Measurements from ENCODE around the gene TMEM86A. TPM values are rescaled to one million over a fixed set of nuclear protein-coding genes. Genes with fewer than 3 reads are reported as not detected.

TMEM86A gene
- total RNA-seq, 1 donor from 2014 or later = 7.9 TPM

- peak; percentile 50 for DNase-seq (ENCODE audit: low spot score, unreplicated experiment)
- Mint-ChIP-seq H3K4me3 (ENCODE audit: low read depth) (peak overlapping the region; percentile 84), H3K4me1 (ENCODE audit: low read depth) (peaks cover 7% of the 10 kb centered on the region), H3K27me3 (no peaks in the 10 kb centered on the region), H3K36me3 (ENCODE audit: insufficient read depth) (no peaks in the 10 kb centered on the region), H3K27ac (peak overlapping the region; percentile 93), H3K9me3 (ENCODE audit: low read depth) (no peaks in the 10 kb centered on the region)
- peak; percentile 77 for TF ChIP-seq CTCF (IDR thresholded peaks at IDR 0.05; ENCODE audit: unreplicated experiment)
Observed at GRCh38 chr11:18721561-18722292, 23.1 kb downstream of the TMEM86A start.

- no peak overlapping the region for H3K27ac Mint-ChIP-seq
- no peaks in the 10 kb centered on the region for H3K9me3 Mint-ChIP-seq (ENCODE audit: low read depth)
- peaks cover 7% of the 10 kb centered on the region for H3K4me1 Mint-ChIP-seq (ENCODE audit: low read depth)
- H3K36me3 Mint-ChIP-seq (ENCODE audit: insufficient read depth) = no peaks in the 10 kb centered on the region
- no peaks in the 10 kb centered on the region for H3K27me3 Mint-ChIP-seq
- no peak for DNase-seq (ENCODE audit: low spot score, unreplicated experiment)
- TF ChIP-seq CTCF (IDR thresholded peaks at IDR 0.05; ENCODE audit: unreplicated experiment) = no peak
- H3K4me3 Mint-ChIP-seq (ENCODE audit: low read depth) = peak overlapping the region; percentile 84
Observed at GRCh38 chr11:18722293-18722637, 23.7 kb downstream of the TMEM86A start.

GRCh38 chr11:18723991-18724390 lies 25.4 kb downstream of the TMEM86A start:
- Mint-ChIP-seq H3K9me3 (ENCODE audit: low read depth) (no peaks in the 10 kb centered on the region), H3K4me3 (ENCODE audit: low read depth) (no peak overlapping the region), H3K36me3 (ENCODE audit: insufficient read depth) (no peaks in the 10 kb centered on the region), H3K4me1 (ENCODE audit: low read depth) (peaks cover 7% of the 10 kb centered on the region), H3K27ac (no peak overlapping the region), H3K27me3 (no peaks in the 10 kb centered on the region)
- DNase-seq (ENCODE audit: low spot score, unreplicated experiment) = no peak
- no peak for TF ChIP-seq CTCF (IDR thresholded peaks at IDR 0.05; ENCODE audit: unreplicated experiment)

GRCh38 chr11:18726040-18726439 lies 27.5 kb downstream of the TMEM86A start, which contains the start of gene IGSF22:
Gene IGSF22 (minus strand): TSS chr11:18726188. CDS start chr11:18724236, 1,952 bp downstream.
- no peak for DNase-seq (ENCODE audit: low spot score, unreplicated experiment)
- Mint-ChIP-seq H3K27ac (no peak within 1 kb of the TSS), H3K4me1 (ENCODE audit: low read depth) (peaks cover 2% of the 10 kb centered on the region), H3K4me3 (ENCODE audit: low read depth) (no peak within 1 kb of the TSS), H3K27me3 (no peaks in the 10 kb centered on the region), H3K36me3 (ENCODE audit: insufficient read depth) (no peaks in the 10 kb centered on the region), H3K9me3 (ENCODE audit: low read depth) (no peaks in the 10 kb centered on the region)
- no peak for TF ChIP-seq CTCF (IDR thresholded peaks at IDR 0.05; ENCODE audit: unreplicated experiment)

GRCh38 chr11:18727479-18728236 lies 29.1 kb downstream of the TMEM86A start:
- peak; percentile 34 for DNase-seq (ENCODE audit: low spot score, unreplicated experiment)
- H3K4me1 Mint-ChIP-seq (ENCODE audit: low read depth) = no peaks in the 10 kb centered on the region
- H3K36me3 Mint-ChIP-seq (ENCODE audit: insufficient read depth) = no peaks in the 10 kb centered on the region
- TF ChIP-seq CTCF (IDR thresholded peaks at IDR 0.05; ENCODE audit: unreplicated experiment) = peak; percentile 77
- peak overlapping the region; percentile 20 for H3K27ac Mint-ChIP-seq
- no peaks in the 10 kb centered on the region for H3K9me3 Mint-ChIP-seq (ENCODE audit: low read depth)
- no peak overlapping the region for H3K4me3 Mint-ChIP-seq (ENCODE audit: low read depth)
- no peaks in the 10 kb centered on the region for H3K27me3 Mint-ChIP-seq
